SH-SY5Y (cell line): ENCODE measurements around the gene PPP1R14C.

ENCODE experiments used
- GATA2 ChIP-seq: IDR thresholded peaks from 2 replicates; pipeline ENCODE4 v1.6.1; 2011; ENCODE audit warnings: mild to moderate bottlenecking, low read depth, low read length
- GATA3 ChIP-seq: IDR thresholded peaks from 2 replicates; pipeline ENCODE4 v1.6.1; 2011; ENCODE audit warnings: low read depth, mild to moderate bottlenecking, low read length, moderate library complexity

GRCh38 chr6:150112233-150112632 lies 30.6 kb upstream of the PPP1R14C start:
- TF ChIP-seq GATA3: no peak
- TF ChIP-seq GATA2: no peak
